Urothelium cell line (cell line): ENCODE data around the gene GPA33.

Experiments used
- DNase-seq: peaks from one replicate; pipeline ENCODE4 v3.0.0; 2011; ENCODE audit warnings: low spot score, mixed read lengths
- FAIRE-seq: peaks from 2 replicates; lab custom pipeline; 2011; peaks lifted over from hg19 to GRCh38; lab: Jason Lieb, UNC

Gene GPA33, protein sequence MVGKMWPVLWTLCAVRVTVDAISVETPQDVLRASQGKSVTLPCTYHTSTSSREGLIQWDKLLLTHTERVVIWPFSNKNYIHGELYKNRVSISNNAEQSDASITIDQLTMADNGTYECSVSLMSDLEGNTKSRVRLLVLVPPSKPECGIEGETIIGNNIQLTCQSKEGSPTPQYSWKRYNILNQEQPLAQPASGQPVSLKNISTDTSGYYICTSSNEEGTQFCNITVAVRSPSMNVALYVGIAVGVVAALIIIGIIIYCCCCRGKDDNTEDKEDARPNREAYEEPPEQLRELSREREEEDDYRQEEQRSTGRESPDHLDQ

DNA sequence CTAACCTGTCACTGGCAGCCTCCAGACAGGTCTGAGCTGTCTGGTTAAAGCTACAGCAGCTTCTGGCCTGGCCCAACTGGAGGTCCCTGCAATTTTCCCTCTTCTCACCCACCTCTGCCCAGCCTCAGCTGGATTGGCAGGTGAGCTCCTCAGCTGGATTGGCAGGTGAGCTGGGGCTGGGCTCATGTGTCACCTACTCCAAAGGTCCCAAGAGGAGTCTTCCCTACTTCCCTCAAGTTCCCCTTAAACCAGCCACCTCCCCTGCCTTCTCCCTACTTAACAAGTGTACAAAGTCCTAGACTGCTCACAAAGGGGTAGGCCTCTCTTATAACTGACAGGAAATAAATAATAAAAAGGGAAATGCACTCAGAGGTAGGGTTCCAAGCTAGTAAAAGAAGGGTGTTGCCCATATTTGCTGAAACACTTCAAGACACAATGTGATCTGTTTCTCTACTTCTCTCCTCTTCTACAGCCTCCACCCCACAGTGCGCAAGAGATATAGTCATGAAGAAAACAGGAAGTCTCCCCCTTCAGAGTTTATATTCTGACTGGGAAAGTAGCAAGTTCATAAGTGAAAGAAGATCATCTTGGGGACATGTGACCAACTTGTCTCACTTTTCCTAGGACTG lies at the start of gene GPA33:
Gene GPA33 (minus strand): TSS at position 64 of the 629 bp plus-strand sequence. CDS start 90 bp downstream, outside the sequence.
- FAIRE-seq (no peak), DNase-seq (no peak)

DNA sequence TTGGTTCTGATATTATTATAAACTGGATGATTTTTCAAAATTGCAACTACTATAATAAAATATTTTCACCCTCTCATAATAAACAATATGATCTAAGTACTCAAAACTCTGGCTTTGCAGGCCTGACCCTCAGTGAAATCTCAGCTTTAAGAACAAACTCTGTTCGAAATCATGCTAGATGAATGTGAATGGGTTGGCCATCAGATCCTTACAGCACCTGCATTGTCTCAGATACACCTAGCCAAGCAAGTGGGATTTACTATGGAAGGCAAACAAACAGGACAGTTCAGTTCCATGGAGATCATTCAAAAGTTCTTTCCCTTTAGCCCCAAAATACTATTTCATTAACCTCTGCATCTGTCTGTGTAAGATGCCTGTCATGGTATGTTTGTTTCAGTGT lies 48.5 kb upstream of the GPA33 start:
- DNase-seq: no peak
- FAIRE-seq: no peak

DNA sequence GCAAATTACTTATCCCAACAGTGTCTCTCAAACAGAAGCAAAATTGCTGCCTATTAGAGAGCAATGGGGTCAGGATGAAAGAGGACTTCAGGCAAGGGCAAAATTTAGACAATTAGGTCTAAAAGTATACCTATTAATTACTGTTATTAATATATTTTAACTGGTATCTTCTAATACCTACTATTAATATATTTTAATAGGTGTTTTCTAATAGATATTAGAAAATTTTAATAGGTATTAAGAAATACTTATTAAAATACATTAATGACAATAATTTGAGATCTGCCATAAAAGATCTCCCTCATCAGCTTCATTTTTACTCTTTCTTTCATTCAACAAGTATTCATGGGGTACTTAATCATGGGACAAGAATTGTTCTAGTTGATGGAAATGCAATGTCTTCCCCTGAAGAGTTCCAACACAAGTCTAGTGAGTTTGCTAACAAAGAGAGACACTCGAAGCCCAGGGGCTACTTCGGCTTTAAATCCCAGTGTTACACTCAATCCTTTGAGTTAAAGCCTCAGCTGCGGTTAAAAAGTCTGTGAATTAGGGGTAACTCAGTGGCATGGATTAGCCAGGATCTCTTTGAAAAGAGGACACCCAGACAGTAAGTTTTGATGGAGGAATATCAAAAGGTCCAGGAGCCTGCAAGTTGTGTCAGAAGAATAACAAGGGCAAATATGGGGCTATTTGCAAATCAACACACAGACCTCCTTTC lies 47.8 kb upstream of the GPA33 start:
- no peak for FAIRE-seq
- DNase-seq: no peak

DNA sequence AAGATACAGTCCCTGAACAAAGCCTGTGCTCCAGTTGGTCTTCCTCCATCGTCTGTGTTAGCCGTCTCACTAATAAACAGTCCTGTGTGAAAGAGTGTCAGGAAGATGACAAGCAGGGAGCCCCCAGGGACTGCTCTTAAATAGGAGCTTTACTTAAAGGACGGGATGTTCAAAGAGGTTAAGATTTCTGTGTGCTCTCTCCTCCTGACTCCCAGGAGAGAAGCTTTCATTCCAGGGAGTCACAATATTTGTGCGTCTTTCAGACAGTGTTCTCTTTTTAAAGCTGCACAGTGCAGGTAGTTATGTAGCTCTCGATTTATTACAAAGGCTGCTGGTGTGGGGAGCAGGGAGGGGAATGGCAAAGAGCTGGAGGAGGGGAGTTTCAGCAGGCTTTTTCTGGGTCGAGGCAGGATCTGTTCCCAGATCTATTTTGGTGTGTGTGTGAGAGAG lies 47.2 kb upstream of the GPA33 start:
- FAIRE-seq (no peak), DNase-seq (no peak)

DNA sequence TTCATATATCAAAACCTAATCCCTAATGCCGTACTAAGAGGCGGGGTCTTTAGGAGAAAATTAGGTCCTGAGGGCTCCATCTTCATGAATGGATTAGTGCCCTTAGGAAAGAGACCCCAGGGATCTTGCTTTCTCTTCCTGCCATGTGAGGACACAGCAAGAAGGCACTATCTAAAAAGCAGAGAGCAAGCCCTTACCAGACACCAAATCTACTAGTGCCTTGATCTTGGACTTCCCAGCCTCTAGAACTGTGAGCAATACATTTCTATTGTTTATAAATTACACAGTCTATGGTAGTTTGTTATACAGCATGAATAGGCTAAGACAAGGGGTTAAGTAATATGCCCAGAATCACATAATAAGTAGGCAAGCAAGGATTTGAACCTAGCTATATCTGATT lies 46.6 kb upstream of the GPA33 start:
- no peak for FAIRE-seq

DNA sequence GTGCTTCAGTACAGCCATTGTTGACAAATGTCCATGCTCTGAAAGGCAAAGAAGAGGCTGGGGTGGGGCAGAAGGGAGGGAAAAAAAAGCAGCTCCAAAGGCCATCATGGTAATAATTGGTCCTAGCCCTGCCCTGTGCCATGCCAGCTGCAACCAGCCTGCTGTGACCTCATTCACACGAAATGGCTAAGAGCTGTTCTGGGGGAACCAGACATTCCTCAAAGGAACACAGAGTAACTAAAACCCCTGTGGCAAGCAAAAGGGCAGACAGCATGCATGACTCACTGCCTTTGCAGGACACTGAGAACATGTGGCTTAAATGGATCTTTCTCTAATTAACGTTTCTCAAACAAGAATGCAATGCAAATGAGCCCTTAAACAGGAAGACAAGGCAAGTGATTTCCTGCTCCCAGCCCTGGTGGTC lies 46.0 kb upstream of the GPA33 start:
- FAIRE-seq (no peak), DNase-seq (peak; percentile 70)

More for the DNA sequence above, 46.6 kb upstream of the GPA33 start:
- DNase-seq: no peak

DNA sequence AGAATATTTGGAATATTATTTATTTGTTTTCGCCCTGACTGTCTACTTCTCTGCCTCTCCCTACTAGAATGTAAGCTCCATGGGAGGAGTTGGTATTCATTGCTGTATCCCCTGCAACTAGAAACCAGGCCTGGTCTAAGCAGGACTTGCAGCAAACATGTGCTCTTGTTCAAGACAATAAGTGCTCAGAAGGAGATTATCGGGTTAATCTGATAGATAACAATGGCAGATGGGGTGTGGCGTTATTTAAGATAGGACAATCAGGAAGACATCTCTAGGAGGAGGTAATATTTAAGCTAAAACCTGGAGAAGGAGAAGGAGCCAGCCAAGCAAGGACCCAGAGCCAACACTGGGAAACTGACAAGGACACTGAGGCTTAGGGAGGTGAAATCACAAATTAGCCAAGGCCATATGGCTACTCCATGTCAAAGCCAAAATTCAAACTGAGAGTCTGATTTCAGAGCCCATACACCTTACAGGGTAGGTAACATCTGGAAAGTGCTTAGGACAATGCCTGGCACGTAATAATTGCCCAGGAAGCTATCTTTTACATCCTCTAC lies 45.2 kb upstream of the GPA33 start:
- FAIRE-seq: no peak
- DNase-seq: no peak

DNA sequence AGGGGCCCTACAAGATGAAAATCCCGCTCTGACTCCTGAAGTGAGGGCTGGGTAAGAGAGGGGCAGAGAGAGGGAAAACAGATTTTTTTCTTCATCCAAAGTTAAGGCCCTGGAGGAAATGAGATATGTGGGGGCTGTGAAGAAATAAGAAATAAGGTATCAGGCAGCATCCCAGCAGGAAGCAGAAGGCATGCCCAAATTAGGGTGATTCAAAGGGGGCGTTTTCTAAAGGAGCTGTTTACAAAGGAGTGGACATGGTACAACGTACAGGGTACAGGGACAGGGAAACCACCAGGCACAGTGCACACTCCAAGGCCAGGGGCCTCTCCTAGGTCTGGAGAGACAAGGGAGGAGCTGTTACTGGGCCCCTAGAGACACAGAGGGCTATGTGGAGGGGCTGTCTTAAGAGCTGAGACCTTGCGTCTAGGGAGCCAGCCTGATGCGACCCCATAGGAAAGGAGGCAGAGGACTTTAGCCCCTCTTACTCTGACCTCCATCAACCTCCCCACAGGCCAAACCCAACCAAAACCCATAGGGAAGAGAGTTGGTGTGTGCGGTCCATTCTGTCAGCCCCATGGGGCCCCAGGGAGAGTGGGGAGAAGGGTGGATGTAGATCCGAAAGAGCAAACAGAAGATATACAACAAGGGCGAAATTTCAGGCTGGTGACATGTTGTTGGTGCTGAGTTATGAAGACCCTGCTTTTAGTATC lies 42.3 kb upstream of the GPA33 start:
- FAIRE-seq: no peak
- DNase-seq: no peak

DNA sequence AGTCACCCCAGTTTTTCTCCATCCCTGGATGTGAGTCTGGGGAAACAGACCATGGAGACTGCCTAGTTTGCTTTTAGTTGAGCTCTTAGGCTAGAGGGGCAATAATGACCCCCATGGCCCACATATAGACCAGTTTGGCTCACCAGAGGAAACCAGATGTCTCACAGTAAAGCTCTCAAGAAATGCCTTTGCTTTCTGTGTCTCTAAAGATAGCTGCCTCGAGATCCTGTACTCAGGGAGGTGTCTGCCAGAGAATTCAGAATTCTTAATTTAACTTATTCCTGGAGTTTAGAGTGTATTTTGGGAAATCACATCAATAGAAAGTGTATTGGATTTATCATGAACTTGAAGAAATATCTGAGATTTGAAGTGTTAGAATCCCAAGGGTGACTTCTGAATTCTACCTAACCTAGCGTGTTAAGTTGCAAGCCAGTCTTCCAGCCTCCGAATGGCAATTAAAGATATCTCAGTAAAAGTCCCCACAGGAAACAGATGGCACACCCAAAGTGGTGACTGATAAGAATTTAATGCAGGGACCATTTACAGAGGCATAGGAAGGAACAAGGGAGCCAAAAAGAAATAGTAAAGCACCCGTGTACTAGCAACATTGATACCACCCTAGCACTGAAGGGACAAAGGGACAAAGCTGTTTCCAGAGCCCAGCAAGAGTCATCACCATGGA lies 40.8 kb upstream of the GPA33 start:
- no peak for DNase-seq
- FAIRE-seq: no peak

DNA sequence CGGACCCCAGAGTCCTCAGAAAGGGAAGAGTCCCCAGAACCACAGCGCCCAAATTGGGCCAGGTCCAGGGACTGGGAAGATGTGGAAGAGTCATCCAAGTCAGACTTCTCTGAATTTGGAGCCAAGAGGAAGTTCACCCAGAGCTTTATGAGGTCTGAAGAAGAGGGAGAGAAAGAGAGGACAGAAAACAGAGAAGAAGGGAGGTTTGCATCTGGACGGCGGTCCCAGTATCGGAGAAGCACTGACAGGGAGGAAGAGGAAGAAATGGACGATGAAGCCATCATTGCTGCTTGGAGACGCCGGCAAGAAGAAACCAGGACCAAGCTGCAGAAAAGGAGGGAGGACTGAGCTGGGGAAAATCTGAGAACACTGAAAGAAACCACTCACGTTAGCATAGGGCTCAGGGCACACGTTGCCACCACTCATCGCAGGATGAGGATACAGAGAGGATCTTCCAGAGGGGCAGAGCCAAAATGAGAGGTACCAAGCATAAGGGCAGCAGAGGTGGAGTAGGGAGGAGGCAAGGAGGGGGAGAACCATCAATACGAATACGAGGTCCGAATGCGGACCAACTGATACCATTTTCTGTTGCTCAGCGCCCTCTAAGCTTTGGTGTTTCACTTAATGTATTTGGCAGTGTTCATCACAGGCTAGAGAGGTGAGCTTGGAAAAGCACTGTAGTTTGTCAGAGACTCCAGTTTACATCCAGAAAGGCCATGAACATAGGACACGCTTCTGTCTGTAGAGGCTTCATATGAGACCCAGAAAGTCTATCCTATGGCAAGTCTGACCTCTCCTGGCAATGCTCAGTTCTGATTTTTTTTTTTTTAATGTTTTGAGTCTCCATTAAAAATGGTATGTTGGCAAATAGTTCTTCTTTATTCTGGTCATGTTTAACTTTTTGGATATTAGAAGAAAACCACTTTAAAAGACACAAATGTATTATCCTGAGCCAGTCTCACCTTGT lies 38.4 kb upstream of the GPA33 start:
- no peak for DNase-seq
- FAIRE-seq: no peak

DNA sequence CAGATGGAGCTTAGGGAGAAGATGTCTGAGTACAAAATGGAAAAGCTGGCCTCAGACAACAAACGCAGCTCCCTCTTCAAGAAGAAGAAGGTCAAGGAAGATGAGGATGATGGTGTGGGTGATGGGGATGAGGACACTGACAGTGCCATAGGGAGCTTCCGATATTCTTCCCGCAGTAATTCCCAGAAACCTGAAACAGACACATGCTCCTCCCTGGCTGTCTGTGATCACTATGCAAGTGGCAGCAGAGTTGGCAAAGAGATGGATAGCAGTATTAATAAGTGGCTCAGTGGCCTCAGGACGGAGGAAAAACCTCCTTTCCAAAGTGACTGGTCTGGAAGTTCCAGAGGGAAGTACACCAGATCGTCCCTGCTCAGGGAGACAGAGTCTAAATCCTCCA lies 37.5 kb upstream of the GPA33 start:
- FAIRE-seq: no peak
- DNase-seq: no peak

DNA sequence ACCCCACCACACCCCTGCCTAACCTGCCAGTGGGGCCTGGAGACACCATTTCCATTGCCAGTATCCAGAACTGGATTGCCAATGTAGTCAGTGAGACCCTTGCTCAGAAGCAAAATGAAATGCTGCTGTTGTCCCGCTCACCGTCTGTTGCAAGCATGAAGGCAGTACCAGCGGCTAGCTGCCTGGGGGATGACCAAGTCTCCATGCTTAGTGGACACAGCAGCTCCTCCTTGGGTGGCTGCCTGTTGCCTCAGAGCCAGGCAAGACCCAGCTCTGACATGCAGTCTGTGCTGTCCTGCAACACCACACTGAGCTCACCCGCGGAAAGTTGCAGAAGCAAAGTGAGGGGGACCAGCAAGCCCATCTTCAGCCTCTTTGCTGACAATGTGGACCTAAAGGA lies 37.1 kb upstream of the GPA33 start:
- DNase-seq (no peak), FAIRE-seq (no peak)

DNA sequence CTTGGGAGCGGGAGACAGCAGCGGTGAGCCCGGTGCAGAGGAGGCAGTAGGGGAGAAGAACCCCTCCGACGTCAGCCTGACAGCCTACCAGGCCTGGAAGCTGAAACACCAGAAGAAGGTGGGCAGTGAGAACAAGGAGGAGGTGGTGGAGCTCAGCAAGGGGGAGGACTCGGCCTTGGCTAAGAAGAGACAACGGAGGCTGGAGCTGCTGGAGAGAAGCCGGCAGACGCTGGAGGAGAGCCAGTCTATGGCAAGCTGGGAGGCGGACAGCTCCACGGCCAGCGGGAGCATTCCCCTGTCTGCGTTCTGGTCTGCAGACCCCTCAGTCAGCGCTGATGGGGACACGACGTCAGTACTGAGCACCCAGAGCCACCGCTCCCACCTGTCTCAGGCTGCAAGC lies 36.6 kb upstream of the GPA33 start:
- FAIRE-seq: no peak

DNA sequence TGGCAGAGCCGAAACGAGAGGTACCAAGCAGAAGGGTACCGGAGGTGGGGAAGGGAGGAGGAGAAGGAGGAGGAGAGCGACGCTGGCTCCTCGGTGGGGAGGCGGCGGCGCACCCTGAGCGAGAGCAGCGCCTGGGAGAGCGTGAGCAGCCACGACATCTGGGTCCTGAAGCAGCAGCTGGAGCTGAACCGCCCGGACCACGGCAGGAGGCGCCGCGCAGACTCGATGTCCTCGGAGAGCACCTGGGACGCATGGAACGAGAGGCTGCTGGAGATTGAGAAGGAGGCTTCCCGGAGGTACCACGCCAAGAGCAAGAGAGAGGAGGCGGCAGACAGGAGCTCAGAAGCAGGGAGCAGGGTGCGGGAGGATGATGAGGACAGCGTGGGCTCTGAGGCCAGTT lies 36.1 kb upstream of the GPA33 start:
- no peak for FAIRE-seq

More for the DNA sequence above, 36.6 kb upstream of the GPA33 start:
- DNase-seq: no peak

DNA sequence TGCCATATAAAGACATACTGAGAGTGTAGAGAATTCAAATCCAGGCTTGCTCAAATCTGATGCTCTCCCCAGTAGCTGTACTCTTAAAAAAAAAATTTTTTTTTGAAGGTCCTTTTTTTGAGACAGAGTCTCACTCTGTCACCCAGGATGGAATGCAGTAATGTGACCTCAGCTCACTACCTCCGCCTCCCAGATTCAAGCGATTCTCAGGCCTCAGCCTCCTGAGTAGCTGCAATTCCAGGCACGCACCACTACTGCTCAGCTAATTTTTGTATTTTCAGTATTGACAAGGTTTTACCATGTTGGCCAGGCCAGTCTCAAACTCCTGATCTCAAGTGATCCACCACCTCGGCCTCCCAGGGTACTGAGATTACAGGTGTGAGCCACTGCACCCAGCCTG lies 32.4 kb upstream of the GPA33 start:
- no peak for DNase-seq
- no peak for FAIRE-seq

More for the DNA sequence above, 36.1 kb upstream of the GPA33 start:
- no peak for DNase-seq

DNA sequence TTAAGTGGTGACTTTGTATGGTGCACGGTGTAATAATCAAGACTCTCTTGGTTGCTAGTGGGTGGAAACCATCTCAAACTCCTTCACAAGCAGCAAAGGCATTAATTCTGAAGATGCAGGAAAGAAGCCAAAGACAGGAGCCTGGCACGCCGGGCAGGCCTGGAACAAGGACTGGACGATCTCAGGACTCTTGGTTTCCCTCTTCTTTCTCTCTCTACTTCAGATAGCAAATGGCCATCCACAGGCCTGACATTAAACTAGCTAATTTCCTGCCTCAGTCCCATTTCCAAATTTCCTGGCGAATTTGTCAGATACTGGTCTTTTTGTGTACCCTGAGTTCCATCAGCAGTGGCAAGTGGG lies 31.9 kb upstream of the GPA33 start:
- no peak for FAIRE-seq
- DNase-seq: no peak

DNA sequence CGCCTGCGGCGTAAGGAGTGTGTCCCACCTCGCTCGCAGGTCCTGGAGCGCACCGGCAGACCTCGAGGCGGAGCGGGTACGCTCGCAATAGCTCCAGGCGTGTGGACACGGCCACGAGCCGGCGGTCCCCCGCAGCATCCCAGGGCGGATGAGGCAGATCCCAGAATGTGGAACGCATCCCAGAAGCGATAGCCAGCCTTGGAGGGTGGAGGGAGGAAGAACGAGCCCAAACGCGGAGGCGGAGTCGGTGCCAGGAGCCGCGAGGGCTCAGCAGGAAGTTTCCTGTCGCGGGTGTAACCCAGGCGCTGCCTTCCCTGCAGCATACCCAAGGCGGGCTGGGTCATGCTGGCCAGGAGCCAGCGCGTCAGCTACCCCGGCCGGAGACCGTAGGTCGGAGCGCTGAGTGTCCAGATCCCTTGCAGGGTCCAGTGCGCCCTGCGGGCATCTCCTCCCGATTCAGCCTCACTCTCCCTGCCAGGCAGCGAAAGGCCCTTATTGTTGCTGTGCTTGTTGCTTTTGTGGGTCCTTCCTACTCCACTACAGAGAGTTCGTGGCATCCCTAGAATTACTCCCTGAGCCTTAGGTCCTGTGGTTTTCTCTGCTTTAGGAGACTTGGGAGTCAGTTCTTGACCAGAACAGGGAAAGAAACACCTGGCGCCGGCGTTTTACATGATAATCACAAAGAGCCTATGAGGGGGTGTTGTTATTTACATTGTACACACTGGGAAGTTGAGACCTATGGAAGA lies 31.4 kb upstream of the GPA33 start:
- no peak for DNase-seq
- FAIRE-seq: no peak

DNA sequence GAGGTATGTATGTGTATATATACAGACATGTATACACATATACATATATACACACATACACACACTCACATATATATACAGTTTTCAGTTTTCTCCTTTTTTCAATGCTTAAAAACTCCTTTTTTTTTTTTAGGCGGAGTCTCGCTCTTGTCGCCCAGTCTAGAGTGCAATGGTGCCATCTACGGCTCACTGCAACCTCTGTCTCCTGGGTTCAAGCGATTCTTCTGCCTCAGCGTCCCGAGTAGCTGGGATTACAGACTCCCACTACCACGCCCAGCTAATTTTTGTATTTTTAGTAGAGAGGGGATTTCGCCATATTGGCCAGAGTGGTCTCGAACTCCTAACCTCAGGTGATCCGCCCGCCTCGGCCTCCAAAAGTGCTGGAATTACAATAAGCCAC lies 30.7 kb upstream of the GPA33 start:
- FAIRE-seq (no peak), DNase-seq (no peak)

DNA sequence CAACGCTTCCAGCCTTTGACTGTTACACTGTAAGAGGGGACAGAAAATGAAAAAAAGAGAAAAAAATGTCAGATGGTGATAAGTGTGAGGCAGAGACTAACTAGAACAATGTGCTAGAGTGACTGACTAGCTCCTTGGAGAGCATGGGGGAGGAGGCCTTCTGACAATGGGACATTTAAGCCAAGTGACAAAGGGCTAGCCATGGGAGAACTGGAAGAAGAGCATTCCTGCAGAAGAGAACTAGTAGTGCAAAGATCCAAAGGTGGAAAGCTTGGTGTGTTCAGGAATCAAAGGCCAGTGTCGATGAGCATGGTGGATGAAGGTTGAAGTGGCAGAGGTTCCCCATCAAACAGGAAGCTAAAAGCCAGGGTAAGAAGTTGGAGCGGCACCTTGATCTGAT lies 29.5 kb upstream of the GPA33 start:
- FAIRE-seq (no peak), DNase-seq (no peak)
